Neural cell (in vitro differentiated cells): ENCODE data around the gene ITFG2. TPM values are rescaled to one million over a fixed set of nuclear protein-coding genes. Genes with fewer than 3 reads are reported as not detected.

Source experiments
- H2AFZ ChIP-seq: fragments of 200-600, 300-800 bp; sonication (generic), shearing (Covaris generic); 2 replicates; pipeline ENCODE4 v1.6.0; 2014; ENCODE audit warnings: low read depth, mild to moderate bottlenecking, antibody characterized with exemption, low read length, moderate library complexity
- H3F3A ChIP-seq: fragments of 200-600 bp; shearing (Covaris generic); 2 replicates; pipeline ENCODE4 v1.6.1; 2016; ENCODE audit warnings: mild to moderate bottlenecking, moderate library complexity, mixed read lengths, antibody characterized with exemption, low read length; ENCODE audit not compliant: insufficient read depth, poor library complexity, severe bottlenecking
- H3K27ac ChIP-seq: fragments of 200-600, 300-800 bp; sonication (generic), shearing (Covaris generic); 2 replicates; pipeline ENCODE4 v1.5.1; 2014; ENCODE audit warnings: mild to moderate bottlenecking, low read length, moderate library complexity
- H3K27me3 ChIP-seq: fragments of 300-800, 200-600 bp; sonication (generic), shearing (Covaris generic); 2 replicates; pipeline ENCODE4 v1.6.0; 2014; ENCODE audit warnings: mild to moderate bottlenecking, low read depth, low read length, moderate library complexity; ENCODE audit not compliant: insufficient read depth
- H3K36me3 ChIP-seq: fragments of 300-800, 200-600 bp; sonication (generic), shearing (Covaris generic); 2 replicates; pipeline ENCODE4 v1.5.1; 2014; ENCODE audit warnings: mild to moderate bottlenecking, antibody characterized with exemption, low read length, moderate library complexity; ENCODE audit not compliant: insufficient read depth
- H3K4me2 ChIP-seq: fragments of 300-800, 200-600 bp; sonication (generic), shearing (Covaris generic); 2 replicates; pipeline ENCODE4 v1.6.0; 2014; ENCODE audit warnings: mild to moderate bottlenecking, low read length
- H3K4me3 ChIP-seq: fragments of 300-800, 200-600 bp; sonication (generic), shearing (Covaris generic); 2 replicates; pipeline ENCODE4 v1.5.1; 2014; ENCODE audit warnings: mild to moderate bottlenecking, low read length, moderate library complexity
- H3K79me2 ChIP-seq: fragments of 200-600 bp; shearing (Covaris generic); replicated peaks from 2 replicates; pipeline ENCODE4 v1.6.0; 2014; ENCODE audit warnings: mild to moderate bottlenecking, low read length, moderate library complexity; ENCODE audit not compliant: insufficient read depth
- H3K9ac ChIP-seq: fragments of 300-800, 200-600 bp; sonication (generic), shearing (Covaris generic); 2 replicates; pipeline ENCODE4 v1.6.1; 2016; ENCODE audit warnings: mild to moderate bottlenecking, low read length, mixed read lengths
- H3K9me2 ChIP-seq: fragments of 200-600 bp; shearing (Covaris generic); 2 replicates; pipeline ENCODE4 v1.6.1; 2016; ENCODE audit warnings: mild to moderate bottlenecking, low read length, mixed read lengths; ENCODE audit not compliant: insufficient read depth
- H3K9me3 ChIP-seq: fragments of 200-600, 300-800 bp; sonication (generic), shearing (Covaris generic); 2 replicates; pipeline ENCODE4 v1.6.1; 2016; ENCODE audit warnings: mild to moderate bottlenecking, mixed run types, low read length, moderate library complexity, mixed read lengths
- H4K20me1 ChIP-seq: fragments of 200-600 bp; shearing (Covaris generic); 2 replicates; pipeline ENCODE4 v1.6.1; 2016; ENCODE audit warnings: mild to moderate bottlenecking, mixed run types; ENCODE audit not compliant: insufficient read depth
- CTCF ChIP-seq: fragments of 450-650 bp; IDR thresholded peaks from 2 replicates; pipeline ENCODE4 v1.5.1; 2014; ENCODE audit warnings: antibody characterized with exemption, mild to moderate bottlenecking, moderate library complexity; ENCODE audit not compliant: poor library complexity, severe bottlenecking
- EP300 ChIP-seq: fragments of 450-650 bp; conservative IDR thresholded peaks from 2 replicates; pipeline ENCODE4 v1.6.1; 2014; ENCODE audit warnings: antibody characterized with exemption, mild to moderate bottlenecking, moderate library complexity; ENCODE audit not compliant: poor library complexity, severe bottlenecking
- EZH2 ChIP-seq: fragments of 200-600, 300-800 bp; shearing (Covaris generic), sonication (generic); IDR thresholded peaks from 2 replicates; pipeline ENCODE4 v1.6.1; 2014; ENCODE audit warnings: antibody characterized with exemption, low read length, borderline replicate concordance, mild to moderate bottlenecking; ENCODE audit not compliant: insufficient read depth, poor library complexity, severe bottlenecking
- MXI1 ChIP-seq: fragments of 450-650 bp; conservative IDR thresholded peaks from 2 replicates; pipeline ENCODE4 v1.6.1; 2014; ENCODE audit warnings: antibody characterized with exemption, mild to moderate bottlenecking; ENCODE audit not compliant: poor library complexity, severe bottlenecking
- POLR2AphosphoS5 ChIP-seq: IDR thresholded peaks from 2 replicates; pipeline ENCODE4 v1.6.1; 2012
- RAD21 ChIP-seq: fragments of 450-650 bp; conservative IDR thresholded peaks from 2 replicates; pipeline ENCODE4 v1.6.1; 2014; ENCODE audit warnings: antibody characterized with exemption, mild to moderate bottlenecking, moderate library complexity
- REST ChIP-seq: IDR thresholded peaks from 2 replicates; pipeline ENCODE4 v1.6.1; 2012; ENCODE audit warnings: borderline replicate concordance
- SMC3 ChIP-seq: fragments of 450-650 bp; conservative IDR thresholded peaks from 2 replicates; pipeline ENCODE4 v1.6.1; 2014; ENCODE audit warnings: antibody characterized with exemption, mild to moderate bottlenecking, moderate library complexity; ENCODE audit not compliant: poor library complexity
- TAF1 ChIP-seq: IDR thresholded peaks from 2 replicates; pipeline ENCODE4 v1.6.1; 2012; ENCODE audit warnings: low read depth
- polyA plus RNA-seq: library from polyadenylated mRNA; depleted of rRNA; stranded (reverse); fragments of >200 nt; gene quantifications from 2 replicates; pipeline ENCODE4 v1.2.3, GENCODE V29; 2014

Gene ITFG2
- polyA plus RNA-seq, 1 donor from 2014 or later: 22.2 TPM

GRCh38 chr12:2857021-2857431, 44.6 kb downstream of the ITFG2 start, which contains the start of gene TEX52:
TSS of gene TEX52 (minus strand) at chr12:2857039. CDS start at chr12:2857026, 13 bp downstream.
- Histone ChIP-seq H3F3A (no peaks in the 10 kb centered on the region), H3K4me3 (no peak within 1 kb of the TSS), H3K27ac (no peak within 1 kb of the TSS), H3K9me3 (no peaks in the 10 kb centered on the region), H2AFZ (no peak within 1 kb of the TSS), H3K4me2 (no peak within 1 kb of the TSS), H3K27me3 (no peaks in the 10 kb centered on the region), H3K9ac (no peak within 1 kb of the TSS), H3K9me2 (no peaks in the 10 kb centered on the region), H4K20me1 (no peaks in the 10 kb centered on the region), H3K36me3 (no peaks in the 10 kb centered on the region), H3K79me2 (no peaks in the 10 kb centered on the region)
- TF ChIP-seq RAD21: no peak
- TF ChIP-seq TAF1: no peak
- no peak for TF ChIP-seq CTCF
- TF ChIP-seq MXI1: no peak
- no peak for TF ChIP-seq SMC3

GRCh38 chr12:2857576-2857975, 45.1 kb downstream of the ITFG2 start:
- no peak overlapping the region for H3K27ac ChIP-seq
- no peaks in the 10 kb centered on the region for H3K9me3 ChIP-seq
- TF ChIP-seq POLR2AphosphoS5 (no peak), RAD21 (no peak), SMC3 (no peak), CTCF (no peak), EP300 (no peak), EZH2 (no peak), MXI1 (no peak), TAF1 (no peak), REST (no peak)
- H3K9me2 ChIP-seq: no peaks in the 10 kb centered on the region
- no peak overlapping the region for H3K9ac ChIP-seq
- no peaks in the 10 kb centered on the region for H3K79me2 ChIP-seq
- H3K4me3 ChIP-seq: no peak overlapping the region
- H3K27me3 ChIP-seq: no peaks in the 10 kb centered on the region
- H2AFZ ChIP-seq: no peak overlapping the region
- H3F3A ChIP-seq: no peaks in the 10 kb centered on the region
- no peak overlapping the region for H3K4me2 ChIP-seq
- H4K20me1 ChIP-seq: no peaks in the 10 kb centered on the region
- no peaks in the 10 kb centered on the region for H3K36me3 ChIP-seq
